HEK293 (cell line): Measurements from ENCODE around the gene GLRA3.

Experiments
- CTCF ChIA-PET: fragments of 350-600 bp; formaldehyde crosslinking; extraction: SDS; loops from one replicate; lab custom pipeline; 2021; ENCODE audit warnings: antibody characterized with exemption; lab: Yijun Ruan, JAX
- POLR2A ChIA-PET: fragments of 300-600 bp; formaldehyde crosslinking; extraction: SDS; loops from one replicate; lab custom pipeline; 2020; ENCODE audit warnings: antibody characterized with exemption, inconsistent platforms; lab: Yijun Ruan, JAX
- H3K27ac ChIP-seq: fragments of 200-500 bp; sonication (Bioruptor generic); 2 replicates; pipeline ENCODE4 v1.5.1; 2014; ENCODE audit warnings: low read depth, low read length, control low read depth, inconsistent platforms; ENCODE audit errors: extremely low read depth
- H3K36me3 ChIP-seq, 2 experiments: fragments of 200-500 bp in 1 of 2; sonication (Bioruptor generic) in 1 of 2; 1 replicate in 1 of 2; 2 replicates in 1 of 2; pipeline ENCODE4 v1.5.1; 2014 to 2017; ENCODE audit warnings: inconsistent platforms in 2 of 2, low read length in 2 of 2; ENCODE audit not compliant: control insufficient read depth in 2 of 2, insufficient read depth in 1 of 2
- H3K4me1 ChIP-seq: fragments of 200-500 bp; sonication (Bioruptor generic); 2 replicates; pipeline ENCODE4 v1.5.1; 2014; ENCODE audit warnings: mild to moderate bottlenecking, low read length, inconsistent platforms; ENCODE audit not compliant: control insufficient read depth, insufficient read depth
- H3K4me3 ChIP-seq: 2 replicates; pipeline ENCODE4 v1.5.1; 2011; ENCODE audit warnings: low read depth, mild to moderate bottlenecking, control low read depth, low read length, moderate library complexity
- H3K9me3 ChIP-seq: fragments of 200-500 bp; sonication (Bioruptor generic); 2 replicates; pipeline ENCODE4 v1.5.1; 2014; ENCODE audit warnings: low read depth, low read length, inconsistent platforms; ENCODE audit not compliant: control insufficient read depth, insufficient read depth
- ELK4 ChIP-seq: IDR thresholded peaks from 2 replicates; pipeline ENCODE4 v1.6.1; 2011; ENCODE audit warnings: mild to moderate bottlenecking, low read depth, low read length, borderline replicate concordance
- KLF10 ChIP-seq: fragments of 450-650 bp; IDR thresholded peaks from 2 replicates; pipeline ENCODE4 v1.5.1; 2018; ENCODE audit warnings: missing biosample characterization, mild to moderate bottlenecking, missing genetic modification characterization
- RBAK ChIP-seq: fragments of 450-650 bp; formaldehyde crosslinking; IDR thresholded peaks from 2 replicates; pipeline ENCODE4 v1.5.1; 2016; ENCODE audit warnings: missing biosample characterization, missing genetic modification characterization
- TRIM28 ChIP-seq: IDR thresholded peaks from 2 replicates; pipeline ENCODE4 v1.6.1; 2011; ENCODE audit warnings: low read length, control low read depth, borderline replicate concordance
- ZBTB11 ChIP-seq: fragments of 450-650 bp; formaldehyde crosslinking; conservative IDR thresholded peaks from 2 replicates; pipeline ENCODE4 v1.5.1; 2016; ENCODE audit warnings: low read depth, missing biosample characterization, missing genetic modification characterization
- ZBTB20 ChIP-seq: fragments of 450-650 bp; formaldehyde crosslinking; IDR thresholded peaks from 2 replicates; pipeline ENCODE4 v1.5.1; 2016; ENCODE audit warnings: missing biosample characterization, missing genetic modification characterization
- ZNF2 ChIP-seq: fragments of 450-650 bp; formaldehyde crosslinking; IDR thresholded peaks from 2 replicates; pipeline ENCODE4 v1.5.1; 2016; ENCODE audit warnings: missing biosample characterization, missing genetic modification characterization
- ZNF354C ChIP-seq: fragments of 450-650 bp; formaldehyde crosslinking; IDR thresholded peaks from 2 replicates; pipeline ENCODE4 v1.5.1; 2016; ENCODE audit warnings: missing biosample characterization, missing genetic modification characterization, low read depth, borderline replicate concordance
- ZNF398 ChIP-seq: fragments of 450-650 bp; formaldehyde crosslinking; IDR thresholded peaks from 2 replicates; pipeline ENCODE4 v1.5.1; 2017; ENCODE audit warnings: missing biosample characterization, missing genetic modification characterization
- ZNF747 ChIP-seq: fragments of 450-650 bp; formaldehyde crosslinking; IDR thresholded peaks from 2 replicates; pipeline ENCODE4 v1.5.1; 2016; ENCODE audit warnings: missing biosample characterization, missing genetic modification characterization
- ZNF843 ChIP-seq: fragments of 450-650 bp; formaldehyde crosslinking; IDR thresholded peaks from 2 replicates; pipeline ENCODE4 v1.5.1; 2016; ENCODE audit warnings: missing biosample characterization, missing genetic modification characterization

GLRA3 gene

GRCh38 chr4:174591243-174592021 is 237.6 kb downstream of the GLRA3 start (continued):
- TF ChIP-seq ZNF354C (no peak), ZBTB11 (no peak), KLF10 (tag by site-specific recombination) (no peak), ELK4 (no peak), ZNF747 (no peak), RBAK (no peak), ZNF398 (tag by site-specific recombination) (no peak)
- TF ChIP-seq, all 188 proteins: peak for 0

- Histone ChIP-seq H3K4me1 (no peaks in the 10 kb centered on the region), H3K36me3 (no peaks in the 10 kb centered on the region), H3K4me3 (no peak overlapping the region), H3K9me3 (no peaks in the 10 kb centered on the region), H3K27ac (no peak overlapping the region)
- CTCF ChIA-PET, result no interaction called here
- no peak for TF ChIP-seq ZNF2
- TF ChIP-seq ZBTB20 (tag by site-specific recombination), result no peak
- TF ChIP-seq ZNF843 (tag by site-specific recombination), result no peak
- no peak for TF ChIP-seq TRIM28
- POLR2A ChIA-PET, result no interaction called here
Observed at GRCh38 chr4:174590336-174590735, 238.7 kb downstream of the GLRA3 start.
